Small intestine (tissue), 7 donors: ENCODE measurements around the gene MYO18A. TPM values are rescaled to one million over a fixed set of nuclear protein-coding genes. Genes with fewer than 3 reads are reported as not detected.

Experiments used
- DNase-seq, 2 donors: peaks; one replicate each; pipeline versions ENCODE4 v3.0.0 to v3.0.0-alpha.2; 2013
- FAIRE-seq: peaks from 2 replicates; lab custom pipeline; 2012; peaks lifted over from hg19 to GRCh38; lab: Jason Lieb, UNC
- H3K27ac ChIP-seq, 3 donors: one replicate each; pipeline ENCODE4 v1.5.1; 2013; ENCODE audit warnings: low read length in 2 of 3, mild to moderate bottlenecking in 2 of 3, control low read depth in 1 of 3, inconsistent platforms in 1 of 3, low read depth in 1 of 3, moderate library complexity in 1 of 3
- H3K27me3 ChIP-seq, 3 donors: one replicate each; pipeline ENCODE4 v1.6.1; 2013; ENCODE audit warnings: low read length in 3 of 3, inconsistent platforms in 1 of 3; ENCODE audit not compliant: control insufficient read depth in 3 of 3, insufficient read depth in 3 of 3
- H3K36me3 ChIP-seq, 3 donors: one replicate each; pipeline ENCODE4 v1.6.1; 2013; ENCODE audit warnings: low read length in 3 of 3, inconsistent platforms in 1 of 3, low read depth in 1 of 3, mild to moderate bottlenecking in 1 of 3, moderate library complexity in 1 of 3; ENCODE audit not compliant: control insufficient read depth in 3 of 3, insufficient read depth in 2 of 3
- H3K4me1 ChIP-seq, 3 donors: one replicate each; pipeline ENCODE4 v1.6.1; 2013; ENCODE audit warnings: low read length in 2 of 3, inconsistent platforms in 1 of 3, low read depth in 1 of 3, mild to moderate bottlenecking in 1 of 3, moderate library complexity in 1 of 3; ENCODE audit not compliant: control insufficient read depth in 3 of 3, insufficient read depth in 2 of 3
- H3K4me3 ChIP-seq, 3 donors: one replicate each; pipeline ENCODE4 v1.5.1; 2013; ENCODE audit warnings: low read length in 3 of 3, control low read depth in 1 of 3, inconsistent platforms in 1 of 3, low read depth in 1 of 3, mild to moderate bottlenecking in 1 of 3, moderate library complexity in 1 of 3
- H3K9me3 ChIP-seq, 2 donors: one replicate each; pipeline ENCODE4 v1.6.1; 2013; ENCODE audit warnings: low read depth in 1 of 2, low read length in 1 of 2; ENCODE audit not compliant: control insufficient read depth in 2 of 2, insufficient read depth in 1 of 2
- WGBS, 3 donors: extraction: QIAGEN DNeasy Blood & Tissue Kit; methylation state at CpG; one replicate each; pipeline ENCODE4 v1.1.7; 2013; 5-methylcytosine and 5-hydroxymethylcytosine counted together
- polyA plus RNA-seq, 4 donors: library from polyadenylated mRNA; stranded (reverse) in 3 of 4; unstranded in 1 of 4; fragments of 200-250 nt in 3 of 4; fragments of 120-200 nt in 1 of 4; gene quantifications; one replicate each; pipeline versions ENCODE4 v1.2.1 to v1.2.3, GENCODE V29; 2013
- donor health status: healthy with polysubstance abuse.
- donor health status: control.
- donor health status: control.
- donor health status: Bipolar disorder and iron deficiency.
- donor health status: healthy.

Gene MYO18A
- polyA plus RNA-seq, 4 donors: 42.9 to 66.9 (median 55.4) TPM

GRCh38 chr17:29051194-29051593 lies 129.0 kb downstream of the MYO18A start:
- peaks cover 0 to 4% (median 0%) of the 10 kb centered on the region in 3 donors for H3K27me3 ChIP-seq

GRCh38 chr17:29050176-29050575 lies 130.0 kb downstream of the MYO18A start:
- Histone ChIP-seq H3K27ac (no peak overlapping the region), H3K36me3 (peaks cover 0 to 24% (median 0%) of the 10 kb centered on the region in 3 donors), H3K4me3 (no peak overlapping the region), H3K9me3 (no peaks in the 10 kb centered on the region), H3K4me1 (peaks cover 0 to 19% (median 0%) of the 10 kb centered on the region in 3 donors), H3K27me3 (no peaks in the 10 kb centered on the region)
- WGBS, 3 donors: 80 to 88% (median 87%) methylated on average over 5 of the region's 5 CpGs
- no peak for FAIRE-seq
- DNase-seq: no peak

More at GRCh38 chr17:29051194-29051593, 129.0 kb downstream of the MYO18A start:
- DNase-seq: no peak
- Histone ChIP-seq H3K27ac (no peak overlapping the region), H3K9me3 (no peaks in the 10 kb centered on the region), H3K36me3 (peaks cover 0 to 32% (median 0%) of the 10 kb centered on the region in 3 donors), H3K4me1 (peaks cover 0 to 11% (median 0%) of the 10 kb centered on the region in 3 donors), H3K4me3 (no peak overlapping the region)
- FAIRE-seq: no peak
- WGBS, 3 donors: 84 to 86% (median 84%) methylated on average over 12 of the region's 12 CpGs

- peaks cover 0 to 19% (median 0%) of the 10 kb centered on the region in 3 donors for H3K36me3 ChIP-seq
- no peak overlapping the region for H3K27ac ChIP-seq
- no peak overlapping the region for H3K4me3 ChIP-seq
- peaks cover 0 to 21% (median 0%) of the 10 kb centered on the region in 3 donors for H3K4me1 ChIP-seq
- no peak for FAIRE-seq
- no peaks in the 10 kb centered on the region for H3K9me3 ChIP-seq
- DNase-seq: no peak
- no peaks in the 10 kb centered on the region for H3K27me3 ChIP-seq
- 85 to 87% (median 86%) methylated on average over 11 of the region's 11 CpGs for WGBS, 3 donors
These were observed 130.6 kb downstream of the MYO18A start for GRCh38 chr17:29049541-29050145.

- Histone ChIP-seq H3K36me3 (peaks cover 0 to 13% (median 0%) of the 10 kb centered on the region in 3 donors), H3K4me3 (no peak overlapping the region), H3K9me3 (no peaks in the 10 kb centered on the region), H3K27me3 (no peaks in the 10 kb centered on the region), H3K27ac (no peak overlapping the region), H3K4me1 (peaks cover 0 to 23% (median 0%) of the 10 kb centered on the region in 3 donors)
- WGBS, 3 donors: 65 to 77% (median 77%) methylated on average over 10 of the region's 10 CpGs
- FAIRE-seq: no peak
- no peak for DNase-seq
These were observed 131.5 kb downstream of the MYO18A start for GRCh38 chr17:29048440-29049368.

- Histone ChIP-seq H3K9me3 (no peaks in the 10 kb centered on the region), H3K27me3 (no peaks in the 10 kb centered on the region), H3K27ac (peak overlapping the region in 1 of 3 donors; percentile 55), H3K4me1 (peaks cover 4 to 39% (median 6%) of the 10 kb centered on the region in 3 donors), H3K36me3 (peaks cover 0 to 5% (median 0%) of the 10 kb centered on the region in 3 donors), H3K4me3 (no peak overlapping the region)
- DNase-seq (no peak), FAIRE-seq (no peak)
- 82 to 87% (median 85%) methylated on average over 5 of the region's 5 CpGs for WGBS, 3 donors
These were observed 133.7 kb downstream of the MYO18A start for GRCh38 chr17:29046473-29046839.

GRCh38 chr17:29045734-29046472 lies 134.3 kb downstream of the MYO18A start:
- peaks cover 4 to 39% (median 6%) of the 10 kb centered on the region in 3 donors for H3K4me1 ChIP-seq
- peak; percentile 74 to 84 for DNase-seq
- no peak for FAIRE-seq

GRCh38 chr17:29045026-29045425 lies 135.2 kb downstream of the MYO18A start:
- Histone ChIP-seq H3K27me3 (no peaks in the 10 kb centered on the region), H3K9me3 (no peaks in the 10 kb centered on the region), H3K4me1 (peaks cover 4 to 39% (median 6%) of the 10 kb centered on the region in 3 donors), H3K36me3 (peaks cover 0 to 5% (median 0%) of the 10 kb centered on the region in 3 donors), H3K27ac (no peak overlapping the region), H3K4me3 (no peak overlapping the region)
- WGBS, 3 donors: 90 to 95% (median 92%) methylated on average over 4 of the region's 4 CpGs
- DNase-seq (no peak), FAIRE-seq (no peak)

More at GRCh38 chr17:29045734-29046472, 134.3 kb downstream of the MYO18A start:
- H3K9me3 ChIP-seq: no peaks in the 10 kb centered on the region
- 59 to 62% (median 62%) methylated on average over 7 of the region's 7 CpGs for WGBS, 3 donors
- no peak overlapping the region for H3K4me3 ChIP-seq
- H3K27me3 ChIP-seq: no peaks in the 10 kb centered on the region
- H3K36me3 ChIP-seq: peaks cover 0 to 5% (median 0%) of the 10 kb centered on the region in 3 donors
- peak overlapping the region in 1 of 3 donors; percentile 67 for H3K27ac ChIP-seq
